IPS-15b (cell line): ENCODE data around the gene HOXB7.

ENCODE experiments used
- H3K27me3 ChIP-seq: one replicate; pipeline ENCODE4 v1.6.1; 2013; ENCODE audit warnings: low read length; ENCODE audit not compliant: control insufficient read depth, insufficient read depth
- H3K36me3 ChIP-seq: one replicate; pipeline ENCODE4 v1.6.1; 2013; ENCODE audit warnings: low read length; ENCODE audit not compliant: control insufficient read depth, insufficient read depth
- H3K4me1 ChIP-seq: one replicate; pipeline ENCODE4 v1.6.1; 2013; ENCODE audit warnings: mild to moderate bottlenecking, low read length; ENCODE audit not compliant: control insufficient read depth, insufficient read depth
- H3K4me3 ChIP-seq: one replicate; pipeline ENCODE4 v1.5.1; 2013; ENCODE audit warnings: low read depth, low read length
- H3K9ac ChIP-seq: one replicate; pipeline ENCODE4 v1.6.1; 2013; ENCODE audit warnings: low read depth, mild to moderate bottlenecking, low read length
- H3K9me3 ChIP-seq: one replicate; pipeline ENCODE4 v1.6.1; 2013; ENCODE audit warnings: mild to moderate bottlenecking, low read length; ENCODE audit not compliant: control insufficient read depth, insufficient read depth

Gene HOXB7

GRCh38 chr17:48610282-48611211 lies at the start of gene HOXB7:
Gene HOXB7, minus strand, starts transcription at chr17:48611017. Its CDS starts 99 bp downstream, at chr17:48610918.
- H3K27me3 ChIP-seq: peaks cover 97% of the 10 kb centered on the region
- peak within 1 kb of the TSS; percentile 43 for H3K4me3 ChIP-seq

DNA sequence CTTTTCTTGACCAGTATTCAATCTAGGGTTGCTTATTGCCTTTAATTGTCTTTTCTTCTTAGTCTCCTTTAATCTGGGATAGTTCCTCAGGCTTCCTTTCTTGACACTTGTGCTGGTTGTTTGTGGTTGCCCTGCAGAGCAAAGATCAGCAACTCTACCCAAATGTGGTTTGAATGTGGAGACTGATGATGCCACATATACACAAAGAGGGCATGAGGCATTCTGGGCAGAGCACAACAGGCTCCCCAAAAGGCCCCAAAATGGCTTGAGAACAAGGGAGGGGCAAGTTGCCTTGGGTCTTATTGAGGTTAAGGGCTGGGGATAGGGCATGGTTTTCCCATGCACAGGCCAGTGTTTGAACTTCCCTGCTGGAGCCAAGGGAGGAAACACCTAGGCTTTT lies 45.1 kb upstream of the HOXB7 start:
- H3K36me3 ChIP-seq: no peaks in the 10 kb centered on the region
- H3K9ac ChIP-seq: no peak overlapping the region
- no peaks in the 10 kb centered on the region for H3K4me1 ChIP-seq
- no peak overlapping the region for H3K4me3 ChIP-seq
- H3K27me3 ChIP-seq: peaks cover 39% of the 10 kb centered on the region
- H3K9me3 ChIP-seq: no peaks in the 10 kb centered on the region

More at GRCh38 chr17:48610282-48611211, at the start of gene HOXB7:
- Histone ChIP-seq H3K9ac (no peak within 1 kb of the TSS), H3K4me1 (peaks cover 4% of the 10 kb centered on the region), H3K9me3 (no peaks in the 10 kb centered on the region), H3K36me3 (no peaks in the 10 kb centered on the region)

- Histone ChIP-seq H3K36me3 (no peaks in the 10 kb centered on the region), H3K4me1 (no peaks in the 10 kb centered on the region), H3K27me3 (peaks cover 74% of the 10 kb centered on the region), H3K4me3 (no peak overlapping the region), H3K9ac (no peak overlapping the region), H3K9me3 (no peaks in the 10 kb centered on the region)
Measured at GRCh38 chr17:48649741-48650140, 38.9 kb upstream of the HOXB7 start.

- H3K4me1 ChIP-seq: no peaks in the 10 kb centered on the region
- H3K4me3 ChIP-seq: peak overlapping the region; percentile 43
- no peaks in the 10 kb centered on the region for H3K36me3 ChIP-seq
- no peak overlapping the region for H3K9ac ChIP-seq
- no peaks in the 10 kb centered on the region for H3K9me3 ChIP-seq
- H3K27me3 ChIP-seq: peaks cover 91% of the 10 kb centered on the region
Measured at GRCh38 chr17:48647963-48648245, 37.1 kb upstream of the HOXB7 start.

DNA sequence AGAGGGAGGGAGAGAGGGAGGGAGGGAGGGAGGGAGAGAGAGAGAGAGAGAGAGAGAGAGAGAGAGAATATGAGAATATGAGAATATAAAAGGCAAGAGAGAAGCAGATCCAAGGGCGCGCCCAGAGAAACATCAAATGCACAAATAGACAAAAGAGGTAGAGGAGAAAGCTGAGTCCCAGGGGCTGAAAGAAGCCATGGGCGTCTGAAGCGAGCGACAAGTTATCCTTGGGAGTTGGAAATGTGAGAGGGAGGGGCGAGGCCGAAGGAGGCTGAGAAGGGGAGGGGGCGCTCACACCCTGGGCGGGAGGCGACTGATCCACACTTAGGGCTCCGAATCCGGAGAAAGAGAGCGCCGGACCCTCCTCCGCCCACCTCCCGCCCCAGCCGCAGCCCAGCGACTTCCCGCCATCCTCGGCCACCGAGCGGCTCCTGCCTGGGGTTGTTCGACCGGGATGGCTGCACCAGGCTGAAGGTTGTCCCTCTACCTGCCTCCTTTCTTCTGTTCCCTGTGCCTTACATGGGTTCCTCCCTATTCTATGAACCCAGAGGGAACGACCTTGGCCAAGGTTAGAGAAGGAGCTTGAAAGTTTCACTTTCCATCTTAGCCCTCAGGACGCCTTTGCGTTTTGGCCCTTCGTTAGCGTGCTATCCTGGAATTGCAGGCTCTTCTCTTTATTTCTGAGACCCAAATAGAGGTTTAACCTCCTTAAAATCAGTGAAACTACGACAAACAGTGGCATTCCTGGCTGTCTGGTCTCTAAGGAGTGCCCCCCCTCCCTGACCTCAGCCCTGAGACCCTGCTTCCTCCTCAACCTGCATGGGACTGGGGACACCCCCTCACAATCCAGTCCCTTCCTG lies 36.5 kb upstream of the HOXB7 start:
- H3K9ac ChIP-seq: no peak overlapping the region
- H3K4me1 ChIP-seq: no peaks in the 10 kb centered on the region
- H3K4me3 ChIP-seq: peak overlapping the region; percentile 43
- no peaks in the 10 kb centered on the region for H3K9me3 ChIP-seq
- no peaks in the 10 kb centered on the region for H3K36me3 ChIP-seq
- peaks cover 91% of the 10 kb centered on the region for H3K27me3 ChIP-seq

GRCh38 chr17:48646183-48647102 lies 35.6 kb upstream of the HOXB7 start:
- Histone ChIP-seq H3K9ac (no peak overlapping the region), H3K36me3 (no peaks in the 10 kb centered on the region), H3K4me3 (peak overlapping the region; percentile 36), H3K27me3 (peaks cover 92% of the 10 kb centered on the region), H3K9me3 (no peaks in the 10 kb centered on the region), H3K4me1 (no peaks in the 10 kb centered on the region)

DNA sequence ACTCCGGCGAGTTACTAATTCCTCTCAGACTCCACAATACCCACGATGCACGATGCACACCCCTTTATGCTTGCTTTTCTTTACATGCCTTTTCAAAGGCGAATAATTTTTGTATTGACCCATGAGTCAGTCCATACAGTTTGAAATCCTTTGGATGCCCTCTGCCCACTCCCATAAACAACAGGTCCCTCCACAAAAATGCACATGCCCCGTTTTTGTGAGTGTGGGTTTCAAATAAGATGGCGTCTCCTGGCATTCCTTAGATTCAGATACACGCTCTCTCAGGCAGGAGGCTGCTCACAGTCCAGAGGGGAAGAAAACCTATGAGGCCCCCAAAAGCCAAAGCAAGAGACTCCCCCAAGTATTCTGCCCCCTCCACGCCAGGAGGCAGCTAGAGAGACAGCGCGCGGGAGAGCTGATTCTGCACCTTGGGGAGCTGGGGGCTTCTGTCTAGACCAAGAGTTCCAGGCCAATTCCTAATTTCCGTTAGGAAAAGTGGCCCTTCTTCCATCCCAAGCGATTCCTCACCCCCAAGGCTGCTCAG lies 34.9 kb upstream of the HOXB7 start:
- Histone ChIP-seq H3K9ac (no peak overlapping the region), H3K4me3 (peak overlapping the region; percentile 36), H3K27me3 (peaks cover 96% of the 10 kb centered on the region)

DNA sequence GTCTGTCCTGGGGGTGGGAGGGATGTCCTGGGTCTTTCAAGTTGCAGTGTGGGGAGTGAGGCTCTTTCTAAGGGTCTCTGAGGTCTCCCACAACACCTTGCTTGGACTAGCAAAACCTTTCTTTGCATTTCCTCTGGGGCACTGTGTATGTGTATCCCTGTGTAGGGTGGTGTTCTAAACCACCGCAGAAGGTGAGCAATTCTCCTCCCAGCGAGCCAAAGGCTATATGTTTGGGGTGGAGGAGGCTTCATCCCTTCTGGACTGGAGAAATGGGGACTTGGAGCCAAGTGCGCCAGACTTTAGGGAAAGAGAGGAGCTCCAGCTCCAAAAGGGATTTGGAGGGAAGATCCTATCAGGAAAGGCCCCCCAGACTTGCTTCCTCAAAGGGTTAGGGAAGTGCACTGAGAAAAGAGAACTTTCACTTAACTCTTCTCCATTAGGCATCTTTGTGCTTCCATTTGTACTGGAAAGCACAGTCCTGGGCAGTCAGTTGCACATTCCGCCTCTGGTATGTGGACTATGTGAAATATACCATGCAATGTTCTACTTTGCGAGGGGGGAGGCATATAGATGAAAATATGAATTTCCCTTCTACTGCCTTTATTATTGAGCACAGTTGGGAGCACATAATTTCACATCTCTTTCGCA lies 34.2 kb upstream of the HOXB7 start:
- H3K9ac ChIP-seq: no peak overlapping the region
- no peaks in the 10 kb centered on the region for H3K36me3 ChIP-seq
- no peaks in the 10 kb centered on the region for H3K4me1 ChIP-seq
- peaks cover 98% of the 10 kb centered on the region for H3K27me3 ChIP-seq
- no peaks in the 10 kb centered on the region for H3K9me3 ChIP-seq
- H3K4me3 ChIP-seq: peak overlapping the region; percentile 36

More for the DNA sequence above, 34.9 kb upstream of the HOXB7 start:
- no peaks in the 10 kb centered on the region for H3K4me1 ChIP-seq
- H3K36me3 ChIP-seq: no peaks in the 10 kb centered on the region
- H3K9me3 ChIP-seq: no peaks in the 10 kb centered on the region

DNA sequence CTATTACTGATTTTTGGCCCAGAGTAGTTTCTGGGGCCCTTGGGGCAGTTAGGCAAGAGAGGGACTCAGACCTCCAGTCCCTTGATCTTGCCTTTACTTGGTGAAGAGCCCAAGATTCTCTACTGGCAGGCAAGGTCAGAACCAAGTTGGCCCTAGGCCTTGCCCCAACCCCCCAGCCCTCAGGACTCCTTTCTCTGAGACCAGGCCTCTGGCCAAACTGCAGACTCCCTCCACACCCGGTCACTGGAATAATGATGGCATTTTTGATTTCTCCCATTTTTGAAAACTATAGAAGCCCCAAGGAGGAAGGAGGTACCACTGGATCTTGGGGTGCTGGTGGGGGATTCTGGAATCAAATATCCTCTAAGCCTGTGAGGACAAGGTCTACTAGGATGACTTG lies 33.3 kb upstream of the HOXB7 start:
- no peaks in the 10 kb centered on the region for H3K4me1 ChIP-seq
- H3K36me3 ChIP-seq: no peaks in the 10 kb centered on the region
- peaks cover 98% of the 10 kb centered on the region for H3K27me3 ChIP-seq
- H3K4me3 ChIP-seq: peak overlapping the region; percentile 2
- no peaks in the 10 kb centered on the region for H3K9me3 ChIP-seq
- H3K9ac ChIP-seq: no peak overlapping the region

GRCh38 chr17:48643697-48644012 lies 32.8 kb upstream of the HOXB7 start:
- peaks cover 98% of the 10 kb centered on the region for H3K27me3 ChIP-seq
- H3K4me1 ChIP-seq: no peaks in the 10 kb centered on the region
- no peak overlapping the region for H3K9ac ChIP-seq
- H3K4me3 ChIP-seq: no peak overlapping the region
- H3K36me3 ChIP-seq: no peaks in the 10 kb centered on the region
- no peaks in the 10 kb centered on the region for H3K9me3 ChIP-seq
